ENCODE results near the gene PXMP4. TPM values are rescaled to one million over a fixed set of nuclear protein-coding genes. Genes with fewer than 3 reads are reported as not detected.

Gene PXMP4
- total RNA-seq, 1 experiment from 2014 or later: 18.7 TPM

DNA sequence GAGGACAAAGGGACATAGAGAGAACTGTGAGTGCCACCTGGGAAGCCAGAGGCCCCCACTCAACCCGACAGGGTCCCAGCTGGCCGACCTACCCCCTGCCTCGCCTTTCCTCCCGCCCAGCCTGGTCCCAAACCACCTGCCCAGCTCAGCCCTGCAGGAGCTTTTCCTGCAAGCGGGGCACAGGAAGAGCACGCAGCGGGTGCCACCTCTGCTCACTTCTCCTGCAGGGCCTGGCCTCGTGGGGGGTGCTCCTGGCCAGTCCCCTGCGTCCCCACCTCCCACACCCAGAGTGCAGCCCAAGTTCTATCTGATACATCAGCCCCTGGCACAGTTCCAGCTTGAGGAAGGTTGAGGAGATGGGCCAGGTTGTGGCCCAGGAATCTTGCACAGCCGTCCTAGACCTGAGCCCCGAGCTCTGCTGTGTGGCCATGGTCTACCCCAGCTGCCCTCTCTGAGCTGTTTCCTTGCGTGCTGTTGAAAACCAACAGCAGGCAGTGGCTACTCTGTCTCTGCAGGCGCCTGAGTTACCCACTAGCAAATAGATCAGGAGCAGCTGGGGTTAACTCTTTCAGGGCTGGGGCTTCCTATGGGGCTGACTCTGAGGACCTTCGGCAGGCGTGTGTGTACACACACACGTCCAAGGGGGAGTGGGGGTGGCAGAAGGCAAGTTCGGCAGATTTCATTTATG lies 47.5 kb downstream of the PXMP4 start:
- TF ChIP-seq, protein P1, sequence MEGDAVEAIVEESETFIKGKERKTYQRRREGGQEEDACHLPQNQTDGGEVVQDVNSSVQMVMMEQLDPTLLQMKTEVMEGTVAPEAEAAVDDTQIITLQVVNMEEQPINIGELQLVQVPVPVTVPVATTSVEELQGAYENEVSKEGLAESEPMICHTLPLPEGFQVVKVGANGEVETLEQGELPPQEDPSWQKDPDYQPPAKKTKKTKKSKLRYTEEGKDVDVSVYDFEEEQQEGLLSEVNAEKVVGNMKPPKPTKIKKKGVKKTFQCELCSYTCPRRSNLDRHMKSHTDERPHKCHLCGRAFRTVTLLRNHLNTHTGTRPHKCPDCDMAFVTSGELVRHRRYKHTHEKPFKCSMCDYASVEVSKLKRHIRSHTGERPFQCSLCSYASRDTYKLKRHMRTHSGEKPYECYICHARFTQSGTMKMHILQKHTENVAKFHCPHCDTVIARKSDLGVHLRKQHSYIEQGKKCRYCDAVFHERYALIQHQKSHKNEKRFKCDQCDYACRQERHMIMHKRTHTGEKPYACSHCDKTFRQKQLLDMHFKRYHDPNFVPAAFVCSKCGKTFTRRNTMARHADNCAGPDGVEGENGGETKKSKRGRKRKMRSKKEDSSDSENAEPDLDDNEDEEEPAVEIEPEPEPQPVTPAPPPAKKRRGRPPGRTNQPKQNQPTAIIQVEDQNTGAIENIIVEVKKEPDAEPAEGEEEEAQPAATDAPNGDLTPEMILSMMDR (IDR thresholded peaks at IDR 0.05; ENCODE audit: unreplicated experiment): no peak
- DNase-seq: no peak
- Mint-ChIP-seq H3K36me3 (ENCODE audit: insufficient read depth, unreplicated experiment) (peaks cover 58% of the 10 kb centered on the region), H3K27me3 (ENCODE audit: unreplicated experiment) (no peaks in the 10 kb centered on the region), H3K27ac (ENCODE audit: unreplicated experiment) (peak overlapping the region; percentile 68), H3K9me3 (ENCODE audit: low read depth, unreplicated experiment) (no peaks in the 10 kb centered on the region), H3K4me1 (ENCODE audit: low read depth, unreplicated experiment) (peaks cover 18% of the 10 kb centered on the region), H3K4me3 (ENCODE audit: low read depth, unreplicated experiment) (peak overlapping the region; percentile 94)
- intact Hi-C loops (cut with micrococcal nuclease; ENCODE audit: unreplicated experiment): no loop called here
- CTCF ChIA-PET: interaction anchor here (0.7 to 1.6 kb wide), 2 partner anchors 9 to 131 kb away, joined by 3 to 5 read pairs; no protein-coding TSS in a partner anchor
- BruUV-seq (replicated peaks): no TSS peak

DNA sequence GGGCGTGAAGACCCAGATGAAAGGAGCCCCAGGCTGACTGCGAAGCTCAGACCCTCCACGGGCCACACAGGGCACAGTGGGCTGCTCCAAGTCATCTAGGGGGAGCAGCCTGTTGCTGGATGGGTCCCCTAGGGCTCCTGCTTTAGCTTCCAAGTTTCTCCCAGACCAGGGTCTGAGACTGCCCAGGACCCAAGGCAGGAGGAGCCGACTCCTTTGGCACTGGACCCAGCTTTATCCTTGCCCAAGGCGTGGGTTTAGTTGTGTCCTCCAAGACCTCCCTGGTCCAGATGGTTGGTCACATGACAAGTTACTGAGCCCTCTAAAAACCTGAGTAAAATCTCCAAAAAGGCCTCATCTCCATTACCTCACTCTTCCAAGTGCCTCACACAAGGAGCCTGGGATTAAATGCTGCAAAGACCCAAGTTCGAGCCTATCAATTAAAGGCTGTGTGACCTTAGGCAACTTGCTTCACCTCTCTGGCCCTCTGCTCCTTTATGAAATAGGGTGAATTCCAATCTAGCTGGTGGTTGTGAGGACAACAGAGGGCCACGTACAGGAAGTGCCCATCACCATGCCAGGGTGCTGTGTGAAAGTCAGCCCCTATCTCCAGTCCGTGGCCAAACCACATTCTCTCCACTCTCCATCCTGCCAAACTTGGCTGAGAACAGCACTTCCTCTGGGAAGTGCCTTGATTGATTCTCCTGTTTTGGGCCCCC lies 48.4 kb downstream of the PXMP4 start:
- no peak for DNase-seq
- Mint-ChIP-seq H3K36me3 (ENCODE audit: insufficient read depth, unreplicated experiment) (peaks cover 59% of the 10 kb centered on the region), H3K27me3 (ENCODE audit: unreplicated experiment) (no peaks in the 10 kb centered on the region), H3K27ac (ENCODE audit: unreplicated experiment) (no peak overlapping the region), H3K4me3 (ENCODE audit: low read depth, unreplicated experiment) (no peak overlapping the region), H3K4me1 (ENCODE audit: low read depth, unreplicated experiment) (peaks cover 21% of the 10 kb centered on the region), H3K9me3 (ENCODE audit: low read depth, unreplicated experiment) (no peaks in the 10 kb centered on the region)
- CTCF ChIA-PET: interaction anchor here (0.6 kb wide), 1 partner anchor 266 kb away, joined by 3 read pairs; no protein-coding TSS in a partner anchor
- BruUV-seq (replicated peaks): TSS peak; percentile 15
- TF ChIP-seq, protein P1 (IDR thresholded peaks at IDR 0.05; ENCODE audit: unreplicated experiment): no peak
- intact Hi-C loops (cut with micrococcal nuclease; ENCODE audit: unreplicated experiment): no loop called here

- H3K36me3 Mint-ChIP-seq (ENCODE audit: insufficient read depth, unreplicated experiment): peaks cover 59% of the 10 kb centered on the region
- BruUV-seq (replicated peaks): no TSS peak
- no peak for DNase-seq
- no peaks in the 10 kb centered on the region for H3K9me3 Mint-ChIP-seq (ENCODE audit: low read depth, unreplicated experiment)
- TF ChIP-seq, protein P1 (IDR thresholded peaks at IDR 0.05; ENCODE audit: unreplicated experiment): no peak
- no peak overlapping the region for H3K27ac Mint-ChIP-seq (ENCODE audit: unreplicated experiment)
- CTCF ChIA-PET: interaction anchor here (0.6 kb wide), 1 partner anchor 267 kb away, joined by 3 read pairs; no protein-coding TSS in a partner anchor
- peaks cover 30% of the 10 kb centered on the region for H3K4me1 Mint-ChIP-seq (ENCODE audit: low read depth, unreplicated experiment)
- intact Hi-C loops (cut with micrococcal nuclease; ENCODE audit: unreplicated experiment): no loop called here
- H3K4me3 Mint-ChIP-seq (ENCODE audit: low read depth, unreplicated experiment): no peak overlapping the region
- H3K27me3 Mint-ChIP-seq (ENCODE audit: unreplicated experiment): no peaks in the 10 kb centered on the region
Observed at GRCh38 chr20:33670715-33671499, 49.2 kb downstream of the PXMP4 start.

GRCh38 chr20:33669873-33670640 lies 50.1 kb downstream of the PXMP4 start:
- intact Hi-C loops (cut with micrococcal nuclease; ENCODE audit: unreplicated experiment): loop anchor here (5.0 to 10.0 kb wide), 3 partner anchors 62 to 445 kb away; partner anchors contain the start of genes CDK5RAP1, EIF2S2 and ZNF341
- no peaks in the 10 kb centered on the region for H3K9me3 Mint-ChIP-seq (ENCODE audit: low read depth, unreplicated experiment)
- no TSS peak for BruUV-seq (replicated peaks)
- H3K4me1 Mint-ChIP-seq (ENCODE audit: low read depth, unreplicated experiment): peaks cover 34% of the 10 kb centered on the region
- no peak overlapping the region for H3K27ac Mint-ChIP-seq (ENCODE audit: unreplicated experiment)
- H3K36me3 Mint-ChIP-seq (ENCODE audit: insufficient read depth, unreplicated experiment): peaks cover 60% of the 10 kb centered on the region
- H3K4me3 Mint-ChIP-seq (ENCODE audit: low read depth, unreplicated experiment): no peak overlapping the region
- CTCF ChIA-PET: no interaction called here
- no peaks in the 10 kb centered on the region for H3K27me3 Mint-ChIP-seq (ENCODE audit: unreplicated experiment)
- DNase-seq: no peak
- TF ChIP-seq, protein P1 (IDR thresholded peaks at IDR 0.05; ENCODE audit: unreplicated experiment): no peak

Data from Calu3 (cell line).